Measurements from ENCODE around the gene SHC2.

DNA sequence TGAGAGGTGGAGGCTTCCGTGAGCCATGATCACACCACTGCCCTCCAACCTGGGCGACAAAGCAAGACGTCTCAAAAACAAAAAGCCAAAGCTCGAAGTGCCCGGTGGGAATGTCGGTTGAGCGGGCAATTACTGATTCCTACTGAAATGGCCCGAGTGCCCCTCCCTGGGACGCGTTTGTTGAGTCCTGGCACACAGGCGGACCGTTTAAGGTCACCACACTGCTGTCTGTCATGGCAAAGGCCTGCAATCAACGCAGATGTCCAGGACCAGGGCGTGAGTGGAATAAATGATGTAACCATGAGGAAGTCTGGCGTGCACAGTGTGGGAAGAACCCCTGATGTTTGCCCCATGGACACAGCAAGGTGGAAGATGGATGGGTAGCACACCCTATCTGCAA, 32.7 kb downstream of the SHC2 start:
- TF ChIP-seq, protein P1, sequence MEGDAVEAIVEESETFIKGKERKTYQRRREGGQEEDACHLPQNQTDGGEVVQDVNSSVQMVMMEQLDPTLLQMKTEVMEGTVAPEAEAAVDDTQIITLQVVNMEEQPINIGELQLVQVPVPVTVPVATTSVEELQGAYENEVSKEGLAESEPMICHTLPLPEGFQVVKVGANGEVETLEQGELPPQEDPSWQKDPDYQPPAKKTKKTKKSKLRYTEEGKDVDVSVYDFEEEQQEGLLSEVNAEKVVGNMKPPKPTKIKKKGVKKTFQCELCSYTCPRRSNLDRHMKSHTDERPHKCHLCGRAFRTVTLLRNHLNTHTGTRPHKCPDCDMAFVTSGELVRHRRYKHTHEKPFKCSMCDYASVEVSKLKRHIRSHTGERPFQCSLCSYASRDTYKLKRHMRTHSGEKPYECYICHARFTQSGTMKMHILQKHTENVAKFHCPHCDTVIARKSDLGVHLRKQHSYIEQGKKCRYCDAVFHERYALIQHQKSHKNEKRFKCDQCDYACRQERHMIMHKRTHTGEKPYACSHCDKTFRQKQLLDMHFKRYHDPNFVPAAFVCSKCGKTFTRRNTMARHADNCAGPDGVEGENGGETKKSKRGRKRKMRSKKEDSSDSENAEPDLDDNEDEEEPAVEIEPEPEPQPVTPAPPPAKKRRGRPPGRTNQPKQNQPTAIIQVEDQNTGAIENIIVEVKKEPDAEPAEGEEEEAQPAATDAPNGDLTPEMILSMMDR (IDR thresholded peaks at IDR 0.05) = no peak
- TF ChIP-seq POLR2A (IDR thresholded peaks at IDR 0.05) = no peak
- no peak for TF ChIP-seq POLR2AphosphoS5 (IDR thresholded peaks at IDR 0.05)

Measured in stomach (tissue), 4 donors.